HepG2 (cell line): ENCODE results near the gene PGR. TPM values are rescaled to one million over a fixed set of nuclear protein-coding genes. Genes with fewer than 3 reads are reported as not detected.

Source experiments
- ATAC-seq: fragments of 200-7000 bp; cut with Tn5 transposase; 3 replicates; pipeline ENCODE4 v1.9.1; 2020; ENCODE audit warnings: mild to moderate bottlenecking, moderate library complexity
- BruUV-seq: library from RNA; stranded (reverse); fragments of 400-500 nt; replicated peaks from 2 replicates; lab custom pipeline; 2021; lab: Mats Ljungman, UMichigan
- CTCF ChIA-PET: fragments of 300-600 bp; formaldehyde crosslinking; extraction: SDS; loops from one replicate; lab custom pipeline; 2021; ENCODE audit warnings: low total read pairs, inconsistent platforms, low intra/inter-chr PET ratio; lab: Yijun Ruan, JAX
- POLR2A ChIA-PET: fragments of 350-600 bp; sonication (Branson Sonifier 250); formaldehyde crosslinking; loops from one replicate; lab custom pipeline; 2020; ENCODE audit warnings: antibody characterized with exemption, inconsistent platforms; lab: Yijun Ruan, JAX
- DNase-seq: peaks from one replicate; pipeline ENCODE4 v3.0.0-alpha.2; 2015; ENCODE audit warnings: low spot score
- FAIRE-seq: peaks from 3 replicates; lab custom pipeline; 2011; peaks lifted over from hg19 to GRCh38; lab: Jason Lieb, UNC
- H2AFZ ChIP-seq: one replicate; pipeline ENCODE4 v1.6.1; 2011; ENCODE audit warnings: low read length, inconsistent platforms
- H3K27ac ChIP-seq: fragments of 300-600 bp; 3 replicates; pipeline ENCODE4 v1.8.0; 2011; ENCODE audit warnings: mixed run types, mild to moderate bottlenecking, mixed read lengths, low read length, inconsistent platforms; ENCODE audit not compliant: insufficient read depth; ENCODE audit errors: extremely low read length
- H3K27me3 ChIP-seq, 2 experiments: fragments of 200-600 bp in 1 of 2; 2 replicates in 1 of 2; 3 replicates in 1 of 2; pipeline versions ENCODE4 v1.6.0 to v1.8.0; 2011; ENCODE audit warnings: low read length in 2 of 2, mild to moderate bottlenecking in 2 of 2, moderate library complexity in 2 of 2, inconsistent platforms in 1 of 2; ENCODE audit not compliant: insufficient read depth in 2 of 2, control insufficient read depth in 1 of 2
- H3K36me3 ChIP-seq, 2 experiments: fragments of 200-600 bp in 1 of 2; replicated peaks in 1 of 2; 2 replicates in 1 of 2; 3 replicates in 1 of 2; pipeline versions ENCODE4 v1.5.1 to v1.8.0; 2011; ENCODE audit warnings: low read length in 2 of 2, inconsistent platforms in 1 of 2; ENCODE audit not compliant: insufficient read depth in 2 of 2, control insufficient read depth in 1 of 2
- H3K4me1 ChIP-seq: 2 replicates; pipeline ENCODE4 v1.5.1; 2012; ENCODE audit warnings: low read length, inconsistent platforms; ENCODE audit not compliant: insufficient read depth
- H3K4me2 ChIP-seq: 2 replicates; pipeline ENCODE4 v1.6.0; 2011; ENCODE audit warnings: low read depth, low read length, inconsistent platforms
- H3K4me3 ChIP-seq, 3 experiments: fragments of 200-600 bp in 1 of 3; sonication (generic), shearing (Covaris generic) in 1 of 3; replicated peaks in 1 of 3; 2 replicates each; pipeline ENCODE4 v1.5.1; 2011 to 2016; ENCODE audit warnings: low read length in 3 of 3, inconsistent platforms in 2 of 3, low read depth in 2 of 3, mild to moderate bottlenecking in 2 of 3, control low read depth in 1 of 3, mixed read lengths in 1 of 3; ENCODE audit not compliant: insufficient read depth in 1 of 3
- H3K79me2 ChIP-seq: one replicate; pipeline ENCODE4 v1.6.1; 2011; ENCODE audit warnings: low read length, inconsistent platforms; ENCODE audit not compliant: insufficient read depth
- H3K9ac ChIP-seq: 2 replicates; pipeline ENCODE4 v1.6.0; 2011; ENCODE audit warnings: mild to moderate bottlenecking, low read depth, low read length, inconsistent platforms; ENCODE audit not compliant: insufficient read depth
- H3K9me3 ChIP-seq: 2 replicates; pipeline ENCODE4 v1.5.1; 2012; ENCODE audit warnings: mild to moderate bottlenecking, low read length
- H4K20me1 ChIP-seq: 2 replicates; pipeline ENCODE4 v1.6.0; 2011; ENCODE audit warnings: inconsistent platforms, mild to moderate bottlenecking, low read length, moderate library complexity; ENCODE audit not compliant: insufficient read depth
- ATM ChIP-seq: fragments of 450-650 bp; IDR thresholded peaks from 2 replicates; pipeline ENCODE4 v1.7.1; 2017; ENCODE audit warnings: mild to moderate bottlenecking, borderline replicate concordance
- CREB1 ChIP-seq, 2 experiments: fragments of 450-650 bp in 1 of 2; IDR thresholded peaks; 2 replicates each; pipeline ENCODE4 v1.6.1; 2016 to 2017; ENCODE audit warnings: control low read depth in 1 of 2, mild to moderate bottlenecking in 1 of 2, missing compliant biosample characterization in 1 of 2, missing genetic modification characterization in 1 of 2
- MBNL3 ChIP-seq: fragments of 250-450 bp; sonication (Bioruptor Pico); conservative IDR thresholded peaks from 2 replicates; pipeline ENCODE4 v1.8.0; 2022; ENCODE audit warnings: mild to moderate bottlenecking, inconsistent platforms
- PAX8 ChIP-seq: sonication (generic); formaldehyde crosslinking; IDR thresholded peaks from 2 replicates; pipeline ENCODE4 v1.8.0; 2022; ENCODE audit warnings: mild to moderate bottlenecking, missing genetic modification reagents, borderline replicate concordance
- ZNF382 ChIP-seq: sonication (generic); formaldehyde crosslinking; IDR thresholded peaks from 2 replicates; pipeline ENCODE4 v1.5.0; 2020; ENCODE audit warnings: missing genetic modification reagents, mild to moderate bottlenecking, borderline replicate concordance
- ZZZ3 ChIP-seq: sonication (generic); formaldehyde crosslinking; IDR thresholded peaks from 2 replicates; pipeline ENCODE4 v1.4.0; 2020; ENCODE audit warnings: missing genetic modification reagents, mild to moderate bottlenecking, borderline replicate concordance
- in situ Hi-C: cut with HindIII; loops from 2 replicates; pipeline ENCODE4 v1.10.0; 2017; ENCODE audit warnings: low pct_unique_long_range_greater_than_20kb; ENCODE audit not compliant: extremely low pct_ligation_motif_present
- intact Hi-C: fragments of 100-400 bp; cut with micrococcal nuclease; formaldehyde crosslinking; loops from one replicate; pipeline ENCODE4 v1.10.0; 2022; ENCODE audit not compliant: unreplicated experiment
- polyA plus RNA-seq, 8 experiments: library from polyadenylated mRNA; depleted of rRNA in 3 of 8; stranded (reverse) in 7 of 8; unstranded in 1 of 8; fragments of >200 nt; fragmentation: Illumina TruSeq in 4 of 8; extraction: Trizol in 4 of 8; gene quantifications; 2 replicates each; pipeline versions ENCODE4 v1.2.1 to v1.2.3, GENCODE V29; 2011 to 2016; ENCODE audit warnings: low read depth in 4 of 8, missing spikeins in 1 of 8, mixed read lengths in 1 of 8; ENCODE audit not compliant: insufficient read depth in 1 of 8
- total RNA-seq, 5 experiments: library from RNA; depleted of rRNA; stranded (reverse); fragments of >200 nt; fragmentation: Illumina TruSeq; extraction: Trizol; gene quantifications; 2 replicates each; pipeline ENCODE4 v1.2.3, GENCODE V29; 2016; ENCODE audit warnings: low read depth in 1 of 5
- TF ChIP-seq, protein P1 (sequence below): sonication (generic); formaldehyde crosslinking; IDR thresholded peaks from 2 replicates; pipeline ENCODE4 v1.5.1; 2020; ENCODE audit warnings: missing genetic modification reagents, mild to moderate bottlenecking, borderline replicate concordance
- TF ChIP-seq, protein P2 (sequence below): IDR thresholded peaks from 2 replicates; pipeline ENCODE4 v1.6.1; 2012; ENCODE audit warnings: low read length, improper control_type of control experiment
- TF ChIP-seq, protein P3 (sequence below): sonication (generic); formaldehyde crosslinking; IDR thresholded peaks from 2 replicates; pipeline ENCODE4 v1.4.0; 2020; ENCODE audit warnings: mild to moderate bottlenecking, missing genetic modification reagents
- TF ChIP-seq, protein P4 (sequence below): sonication (generic); formaldehyde crosslinking; IDR thresholded peaks from 2 replicates; pipeline ENCODE4 v1.5.1; 2020; ENCODE audit warnings: missing genetic modification reagents, mild to moderate bottlenecking, borderline replicate concordance

PGR gene
- total and polyA plus RNA-seq, 2 of the 13 experiments (the other 11 are each of a cell fraction or from before 2014, with no cell fraction given), result not detected

DNA sequence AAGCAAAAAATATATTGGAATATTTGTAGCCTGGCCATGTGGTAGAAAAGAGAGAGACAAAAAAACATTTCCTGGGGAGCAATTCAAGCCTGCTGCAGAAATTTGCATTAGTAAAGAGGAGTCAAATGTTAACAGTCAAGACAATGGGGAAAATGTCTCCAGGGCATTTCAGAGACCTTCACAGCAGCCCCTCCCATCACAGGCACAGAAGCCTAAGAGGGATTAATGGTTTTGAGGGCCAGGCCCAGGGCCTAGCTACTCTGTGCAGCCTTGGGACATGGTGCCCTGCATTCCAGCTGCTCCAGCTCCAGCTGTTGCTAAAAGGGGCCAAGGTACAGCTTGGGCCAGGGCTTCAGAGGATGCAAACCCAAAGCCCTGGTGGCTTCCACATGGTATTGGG lies 46.8 kb downstream of the PGR start:
- FAIRE-seq, result no peak
- Histone ChIP-seq H3K9ac (no peak overlapping the region), H3K4me2 (no peak overlapping the region), H3K36me3 (no peaks in the 10 kb centered on the region), H3K9me3 (peaks cover 23% of the 10 kb centered on the region), H2AFZ (no peak overlapping the region), H3K27me3 (no peaks in the 10 kb centered on the region), H4K20me1 (no peaks in the 10 kb centered on the region), H3K27ac (no peak overlapping the region), H3K79me2 (no peaks in the 10 kb centered on the region), H3K4me1 (no peaks in the 10 kb centered on the region), H3K4me3 (no peak overlapping the region)
- no peak for ATAC-seq
- in situ Hi-C loops, result no loop called here
- no peak for DNase-seq
- CTCF ChIA-PET, result no interaction called here
- no TSS peak for BruUV-seq
- intact Hi-C loops, result no loop called here
- POLR2A ChIA-PET, result no interaction called here
- TF ChIP-seq, protein P1, sequence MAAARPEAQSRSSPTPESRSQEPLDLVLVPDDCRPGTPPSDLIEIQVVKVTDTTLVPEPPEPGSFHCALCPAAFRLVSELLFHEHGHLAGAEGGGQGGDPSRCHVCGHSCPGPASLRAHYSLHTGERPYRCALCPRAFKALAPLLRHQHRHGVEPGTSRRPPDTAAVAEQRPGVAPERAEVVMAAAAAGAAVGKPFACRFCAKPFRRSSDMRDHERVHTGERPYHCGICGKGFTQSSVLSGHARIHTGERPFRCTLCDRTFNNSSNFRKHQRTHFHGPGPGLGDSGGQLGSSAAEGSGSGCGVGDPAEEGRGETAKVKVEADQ (CRISPR knock-in tag), result no peak
- no peak for TF ChIP-seq ATM
- TF ChIP-seq, protein P2, sequence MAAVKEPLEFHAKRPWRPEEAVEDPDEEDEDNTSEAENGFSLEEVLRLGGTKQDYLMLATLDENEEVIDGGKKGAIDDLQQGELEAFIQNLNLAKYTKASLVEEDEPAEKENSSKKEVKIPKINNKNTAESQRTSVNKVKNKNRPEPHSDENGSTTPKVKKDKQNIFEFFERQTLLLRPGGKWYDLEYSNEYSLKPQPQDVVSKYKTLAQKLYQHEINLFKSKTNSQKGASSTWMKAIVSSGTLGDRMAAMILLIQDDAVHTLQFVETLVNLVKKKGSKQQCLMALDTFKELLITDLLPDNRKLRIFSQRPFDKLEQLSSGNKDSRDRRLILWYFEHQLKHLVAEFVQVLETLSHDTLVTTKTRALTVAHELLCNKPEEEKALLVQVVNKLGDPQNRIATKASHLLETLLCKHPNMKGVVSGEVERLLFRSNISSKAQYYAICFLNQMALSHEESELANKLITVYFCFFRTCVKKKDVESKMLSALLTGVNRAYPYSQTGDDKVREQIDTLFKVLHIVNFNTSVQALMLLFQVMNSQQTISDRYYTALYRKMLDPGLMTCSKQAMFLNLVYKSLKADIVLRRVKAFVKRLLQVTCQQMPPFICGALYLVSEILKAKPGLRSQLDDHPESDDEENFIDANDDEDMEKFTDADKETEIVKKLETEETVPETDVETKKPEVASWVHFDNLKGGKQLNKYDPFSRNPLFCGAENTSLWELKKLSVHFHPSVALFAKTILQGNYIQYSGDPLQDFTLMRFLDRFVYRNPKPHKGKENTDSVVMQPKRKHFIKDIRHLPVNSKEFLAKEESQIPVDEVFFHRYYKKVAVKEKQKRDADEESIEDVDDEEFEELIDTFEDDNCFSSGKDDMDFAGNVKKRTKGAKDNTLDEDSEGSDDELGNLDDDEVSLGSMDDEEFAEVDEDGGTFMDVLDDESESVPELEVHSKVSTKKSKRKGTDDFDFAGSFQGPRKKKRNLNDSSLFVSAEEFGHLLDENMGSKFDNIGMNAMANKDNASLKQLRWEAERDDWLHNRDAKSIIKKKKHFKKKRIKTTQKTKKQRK, result no peak
- no peak for TF ChIP-seq PAX8
- no peak for TF ChIP-seq ZNF382 (CRISPR knock-in tag)
- no peak for TF ChIP-seq CREB1 (IDR thresholded peaks at IDR 0.05)
- TF ChIP-seq CREB1 (CRISPR knock-in tag; IDR thresholded peaks at IDR 0.05), result no peak
- TF ChIP-seq MBNL3, result no peak
- TF ChIP-seq, protein P3, sequence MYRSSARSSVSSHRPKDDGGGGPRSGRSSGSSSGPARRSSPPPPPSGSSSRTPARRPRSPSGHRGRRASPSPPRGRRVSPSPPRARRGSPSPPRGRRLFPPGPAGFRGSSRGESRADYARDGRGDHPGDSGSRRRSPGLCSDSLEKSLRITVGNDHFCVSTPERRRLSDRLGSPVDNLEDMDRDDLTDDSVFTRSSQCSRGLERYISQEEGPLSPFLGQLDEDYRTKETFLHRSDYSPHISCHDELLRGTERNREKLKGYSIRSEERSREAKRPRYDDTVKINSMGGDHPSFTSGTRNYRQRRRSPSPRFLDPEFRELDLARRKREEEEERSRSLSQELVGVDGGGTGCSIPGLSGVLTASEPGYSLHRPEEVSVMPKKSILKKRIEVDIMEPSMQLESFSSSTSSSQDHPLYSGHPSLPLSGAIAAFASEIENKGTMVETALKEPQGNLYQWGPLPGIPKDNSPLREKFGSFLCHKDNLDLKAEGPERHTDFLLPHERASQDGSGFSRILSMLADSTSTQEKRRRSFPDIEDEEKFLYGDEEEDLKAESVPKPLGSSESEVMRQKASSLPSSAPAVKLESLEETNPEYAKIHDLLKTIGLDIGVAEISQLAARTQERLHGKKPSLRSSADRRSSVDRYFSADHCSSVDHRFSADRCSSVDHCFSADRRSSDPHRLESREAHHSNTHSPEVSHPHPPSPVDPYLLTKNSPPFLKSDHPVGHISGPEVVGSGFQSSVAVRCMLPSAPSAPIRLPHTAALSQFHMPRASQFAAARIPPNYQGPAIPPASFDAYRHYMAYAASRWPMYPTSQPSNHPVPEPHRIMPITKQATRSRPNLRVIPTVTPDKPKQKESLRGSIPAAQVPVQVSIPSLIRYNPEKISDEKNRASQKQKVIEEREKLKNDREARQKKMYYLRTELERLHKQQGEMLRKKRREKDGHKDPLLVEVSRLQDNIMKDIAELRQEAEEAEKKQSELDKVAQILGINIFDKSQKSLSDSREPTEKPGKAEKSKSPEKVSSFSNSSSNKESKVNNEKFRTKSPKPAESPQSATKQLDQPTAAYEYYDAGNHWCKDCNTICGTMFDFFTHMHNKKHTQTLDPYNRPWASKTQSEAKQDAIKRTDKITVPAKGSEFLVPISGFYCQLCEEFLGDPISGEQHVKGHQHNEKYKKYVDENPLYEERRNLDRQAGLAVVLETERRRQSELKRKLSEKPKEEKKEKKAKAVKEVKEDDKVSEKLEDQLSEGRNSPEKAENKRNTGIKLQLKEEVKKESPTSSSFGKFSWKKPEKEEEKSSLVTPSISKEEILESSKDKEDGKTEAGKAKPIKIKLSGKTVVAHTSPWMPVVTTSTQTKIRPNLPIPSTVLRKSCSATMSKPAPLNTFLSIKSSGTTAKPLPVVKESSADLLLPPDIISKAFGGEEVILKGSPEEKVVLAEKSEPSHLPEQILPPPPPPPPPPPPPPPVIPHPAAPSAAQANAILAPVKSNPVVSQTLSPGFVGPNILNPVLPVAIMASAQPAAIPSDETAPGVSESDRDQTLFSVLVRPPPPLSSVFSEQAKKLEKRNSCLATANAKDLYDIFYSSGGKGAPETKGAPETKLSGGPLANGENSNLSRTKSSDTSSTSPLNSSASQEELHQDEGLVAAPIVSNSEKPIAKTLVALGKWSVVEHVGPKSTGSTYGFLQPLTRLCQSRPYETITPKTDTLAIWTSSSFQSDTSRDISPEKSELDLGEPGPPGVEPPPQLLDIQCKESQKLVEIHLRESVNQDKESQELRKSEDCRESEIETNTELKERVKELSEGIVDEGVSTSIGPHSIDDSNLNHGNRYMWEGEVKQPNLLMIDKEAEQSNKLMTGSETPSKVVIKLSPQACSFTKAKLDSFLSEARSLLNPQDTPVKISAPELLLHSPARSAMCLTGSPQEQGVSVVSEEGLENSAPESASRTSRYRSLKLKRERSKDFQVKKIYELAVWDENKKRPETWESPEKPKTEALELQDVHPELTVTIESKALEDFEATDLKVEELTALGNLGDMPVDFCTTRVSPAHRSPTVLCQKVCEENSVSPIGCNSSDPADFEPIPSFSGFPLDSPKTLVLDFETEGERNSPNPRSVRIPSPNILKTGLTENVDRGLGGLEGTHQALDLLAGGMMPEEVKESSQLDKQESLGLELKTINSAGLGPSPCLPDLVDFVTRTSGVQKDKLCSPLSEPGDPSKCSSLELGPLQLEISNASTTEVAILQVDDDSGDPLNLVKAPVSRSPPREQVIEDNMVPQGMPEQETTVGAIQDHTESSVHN (CRISPR knock-in tag), result no peak
- TF ChIP-seq, protein P4, sequence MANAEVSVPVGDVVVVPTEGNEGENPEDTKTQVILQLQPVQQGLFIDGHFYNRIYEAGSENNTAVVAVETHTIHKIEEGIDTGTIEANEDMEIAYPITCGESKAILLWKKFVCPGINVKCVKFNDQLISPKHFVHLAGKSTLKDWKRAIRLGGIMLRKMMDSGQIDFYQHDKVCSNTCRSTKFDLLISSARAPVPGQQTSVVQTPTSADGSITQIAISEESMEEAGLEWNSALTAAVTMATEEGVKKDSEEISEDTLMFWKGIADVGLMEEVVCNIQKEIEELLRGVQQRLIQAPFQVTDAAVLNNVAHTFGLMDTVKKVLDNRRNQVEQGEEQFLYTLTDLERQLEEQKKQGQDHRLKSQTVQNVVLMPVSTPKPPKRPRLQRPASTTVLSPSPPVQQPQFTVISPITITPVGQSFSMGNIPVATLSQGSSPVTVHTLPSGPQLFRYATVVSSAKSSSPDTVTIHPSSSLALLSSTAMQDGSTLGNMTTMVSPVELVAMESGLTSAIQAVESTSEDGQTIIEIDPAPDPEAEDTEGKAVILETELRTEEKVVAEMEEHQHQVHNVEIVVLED (CRISPR knock-in tag), result no peak
- TF ChIP-seq ZZZ3 (CRISPR knock-in tag), result no peak
